PC-3 (cell line): ENCODE data around the gene NR3C1.
"Not testable (repeated sequence)": the region's sequence is repeated elsewhere in the genome, so short reads cannot be mapped to it uniquely, and the experiment has no call there.

ENCODE experiments used
- EZH2 ChIP-seq: fragments of 300-600 bp; sonication (generic); IDR thresholded peaks from one replicate; pipeline ENCODE4 v1.6.1; 2017; ENCODE audit warnings: antibody characterized with exemption, mild to moderate bottlenecking, low read length; ENCODE audit not compliant: unreplicated experiment
- EZH2phosphoT487 ChIP-seq: fragments of 300-600 bp; sonication (generic); IDR thresholded peaks from 2 replicates; pipeline ENCODE4 v1.6.1; 2018; ENCODE audit warnings: mild to moderate bottlenecking, antibody characterized with exemption, low read length, borderline replicate concordance
- TF ChIP-seq, protein P1 (sequence below): fragments of 300-600 bp; sonication (generic); conservative IDR thresholded peaks from 2 replicates; pipeline ENCODE4 v1.5.1; 2017; ENCODE audit warnings: antibody characterized with exemption, low read depth, mild to moderate bottlenecking, low read length

DNA sequence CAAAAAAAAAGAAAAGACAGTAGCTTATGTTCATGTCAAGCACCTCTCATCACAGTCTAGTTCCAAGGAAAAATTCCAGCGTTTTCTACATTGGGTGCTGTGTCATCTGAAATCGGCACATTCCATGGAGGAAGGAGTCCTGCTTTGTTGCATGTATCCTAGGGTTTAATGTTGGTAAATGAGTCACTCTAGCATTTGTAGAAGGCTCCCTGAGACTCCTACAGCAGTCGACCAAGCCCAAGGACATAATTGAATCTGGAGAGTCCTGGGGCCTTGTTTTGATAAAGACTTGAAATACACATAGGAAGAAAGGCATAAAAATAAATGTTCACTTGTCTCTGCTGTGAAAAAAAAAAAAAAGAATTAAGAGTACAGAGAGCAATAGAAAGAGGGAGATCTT lies 69.1 kb downstream of the NR3C1 start:
- TF ChIP-seq, protein P1, sequence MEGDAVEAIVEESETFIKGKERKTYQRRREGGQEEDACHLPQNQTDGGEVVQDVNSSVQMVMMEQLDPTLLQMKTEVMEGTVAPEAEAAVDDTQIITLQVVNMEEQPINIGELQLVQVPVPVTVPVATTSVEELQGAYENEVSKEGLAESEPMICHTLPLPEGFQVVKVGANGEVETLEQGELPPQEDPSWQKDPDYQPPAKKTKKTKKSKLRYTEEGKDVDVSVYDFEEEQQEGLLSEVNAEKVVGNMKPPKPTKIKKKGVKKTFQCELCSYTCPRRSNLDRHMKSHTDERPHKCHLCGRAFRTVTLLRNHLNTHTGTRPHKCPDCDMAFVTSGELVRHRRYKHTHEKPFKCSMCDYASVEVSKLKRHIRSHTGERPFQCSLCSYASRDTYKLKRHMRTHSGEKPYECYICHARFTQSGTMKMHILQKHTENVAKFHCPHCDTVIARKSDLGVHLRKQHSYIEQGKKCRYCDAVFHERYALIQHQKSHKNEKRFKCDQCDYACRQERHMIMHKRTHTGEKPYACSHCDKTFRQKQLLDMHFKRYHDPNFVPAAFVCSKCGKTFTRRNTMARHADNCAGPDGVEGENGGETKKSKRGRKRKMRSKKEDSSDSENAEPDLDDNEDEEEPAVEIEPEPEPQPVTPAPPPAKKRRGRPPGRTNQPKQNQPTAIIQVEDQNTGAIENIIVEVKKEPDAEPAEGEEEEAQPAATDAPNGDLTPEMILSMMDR: not testable (repeated sequence)
- TF ChIP-seq EZH2, EZH2phosphoT487: not testable (repeated sequence)
